ENCODE data around the gene CNTF.
A peak's percentile ranks its signal among the peaks of the same experiment; 100 is the strongest.

- peak; percentile 68 for TF ChIP-seq POLR2A (IDR thresholded peaks at IDR 0.05; ENCODE audit: low read depth, low read length)
- peak; percentile 73; the same call in 1 of the 2 replicates for TF ChIP-seq POLR2AphosphoS5 (IDR thresholded peaks at IDR 0.05; ENCODE audit: low read depth, low read length)
- TF ChIP-seq TAF1 (IDR thresholded peaks at IDR 0.05; ENCODE audit: borderline replicate concordance, low read depth, low read length): peak; percentile 76
These were observed 43.8 kb upstream of the CNTF start, which contains the start of gene ZFP91 for GRCh38 chr11:58578635-58579191.

All from GM12892 (cell line).